ENCODE measurements around the gene GMDS.

DNA sequence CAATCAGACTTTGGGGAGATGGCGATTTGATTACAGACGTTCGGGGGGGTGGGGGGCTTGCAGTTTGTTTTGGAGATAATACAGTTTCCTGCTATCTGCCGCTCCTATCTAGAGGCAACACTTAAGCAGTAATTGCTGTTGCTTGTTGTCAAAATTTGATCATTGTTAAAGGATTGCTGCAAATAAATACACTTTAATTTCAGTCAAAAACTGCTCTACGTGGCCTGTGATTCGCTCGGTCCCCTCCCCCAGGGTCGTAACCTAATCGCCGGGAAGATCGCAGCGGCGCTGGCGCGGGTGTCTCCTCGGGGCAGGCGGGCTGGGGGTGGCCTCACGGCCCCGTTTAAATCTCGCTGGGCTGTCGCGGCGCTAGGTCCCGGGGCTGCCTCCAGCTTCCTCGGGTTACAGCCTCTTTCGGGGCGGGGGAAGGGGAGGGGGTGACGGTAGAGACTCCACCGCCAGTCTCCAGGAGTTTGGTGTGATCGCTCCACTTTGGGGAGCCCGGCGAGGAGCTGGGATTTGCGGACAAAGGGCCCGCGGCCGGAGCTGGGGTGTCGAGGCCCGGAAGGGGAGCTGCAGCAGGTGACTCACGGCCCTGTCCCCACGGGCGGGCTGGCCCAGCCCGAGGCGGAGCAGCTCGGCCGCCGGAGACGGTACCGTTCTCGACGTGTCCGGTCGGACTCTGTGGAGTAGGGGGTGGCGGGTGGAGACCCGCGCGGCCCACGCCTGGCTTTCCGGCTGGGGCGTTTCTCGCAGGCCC, 631.5 kb downstream of the GMDS start:
- TF ChIP-seq CTCF (IDR thresholded peaks at IDR 0.05) (no peak), POLR2A (IDR thresholded peaks at IDR 0.05) (no peak)
